Activated T-helper 2 cell treated with anti-CD3 and anti-CD28 coated beads, Interferon-gamma antibody, Interleukin-2, Interleukin-4, amounts not matched to agents 10 μg/mL and 5 μg/mL and 100 μg/mL, durations not matched to agents 14 hours and 24 hours and 36 hours (primary cell): ENCODE results near the gene LENG9. TPM values are rescaled to one million over a fixed set of nuclear protein-coding genes. Genes with fewer than 3 reads are reported as not detected.
"Not testable (repeated sequence)": the region's sequence is repeated elsewhere in the genome, so short reads cannot be mapped to it uniquely, and the experiment has no call there.

Source experiments
- DNase-seq: peaks from one replicate; pipeline ENCODE4 v3.0.0; 2021; ENCODE audit warnings: low spot score
- H3K27ac Mint-ChIP-seq: one replicate; pipeline ENCODE4 v1.8.0; 2021; ENCODE audit warnings: mixed read lengths
- H3K27me3 Mint-ChIP-seq: one replicate; pipeline ENCODE4 v1.8.0; 2021; ENCODE audit warnings: low read depth, mixed read lengths
- H3K36me3 Mint-ChIP-seq: one replicate; pipeline ENCODE4 v1.8.0; 2021; ENCODE audit warnings: low read depth, mixed read lengths
- H3K4me1 Mint-ChIP-seq: one replicate; pipeline ENCODE4 v1.8.0; 2021; ENCODE audit warnings: low read depth, mixed read lengths
- H3K4me3 Mint-ChIP-seq: one replicate; pipeline ENCODE4 v1.8.0; 2021; ENCODE audit warnings: low read depth, mild to moderate bottlenecking, moderate library complexity, mixed read lengths
- H3K9me3 Mint-ChIP-seq: one replicate; pipeline ENCODE4 v1.8.0; 2021; ENCODE audit warnings: mixed read lengths
- intact Hi-C: fragments of 100-400 bp; cut with micrococcal nuclease; formaldehyde crosslinking; loops from one replicate; pipeline ENCODE4 v1.15.1; 2023
- total RNA-seq: library from RNA; stranded (reverse); gene quantifications from 2 replicates; pipeline ENCODE4 v1.2.3, GENCODE V29; 2022

Gene LENG9
- total RNA-seq, 1 donor from 2014 or later: 8.1 TPM

GRCh38 chr19:54473071-54473891 is 9.7 kb upstream of the LENG9 start, which contains the start of gene CDC42EP5:
TSS of gene CDC42EP5 (minus strand) at chr19:54473296. CDS start at chr19:54465547, 7,749 bp downstream.
- peak within 1 kb of the TSS; percentile 8 for H3K27ac Mint-ChIP-seq
- peaks cover 7% of the 10 kb centered on the region for H3K4me1 Mint-ChIP-seq
- no peaks in the 10 kb centered on the region for H3K9me3 Mint-ChIP-seq
- H3K27me3 Mint-ChIP-seq: peaks cover 44% of the 10 kb centered on the region
- no peaks in the 10 kb centered on the region for H3K36me3 Mint-ChIP-seq
- no peak for DNase-seq
- no peak within 1 kb of the TSS for H3K4me3 Mint-ChIP-seq
- intact Hi-C loops: no loop called here

DNA sequence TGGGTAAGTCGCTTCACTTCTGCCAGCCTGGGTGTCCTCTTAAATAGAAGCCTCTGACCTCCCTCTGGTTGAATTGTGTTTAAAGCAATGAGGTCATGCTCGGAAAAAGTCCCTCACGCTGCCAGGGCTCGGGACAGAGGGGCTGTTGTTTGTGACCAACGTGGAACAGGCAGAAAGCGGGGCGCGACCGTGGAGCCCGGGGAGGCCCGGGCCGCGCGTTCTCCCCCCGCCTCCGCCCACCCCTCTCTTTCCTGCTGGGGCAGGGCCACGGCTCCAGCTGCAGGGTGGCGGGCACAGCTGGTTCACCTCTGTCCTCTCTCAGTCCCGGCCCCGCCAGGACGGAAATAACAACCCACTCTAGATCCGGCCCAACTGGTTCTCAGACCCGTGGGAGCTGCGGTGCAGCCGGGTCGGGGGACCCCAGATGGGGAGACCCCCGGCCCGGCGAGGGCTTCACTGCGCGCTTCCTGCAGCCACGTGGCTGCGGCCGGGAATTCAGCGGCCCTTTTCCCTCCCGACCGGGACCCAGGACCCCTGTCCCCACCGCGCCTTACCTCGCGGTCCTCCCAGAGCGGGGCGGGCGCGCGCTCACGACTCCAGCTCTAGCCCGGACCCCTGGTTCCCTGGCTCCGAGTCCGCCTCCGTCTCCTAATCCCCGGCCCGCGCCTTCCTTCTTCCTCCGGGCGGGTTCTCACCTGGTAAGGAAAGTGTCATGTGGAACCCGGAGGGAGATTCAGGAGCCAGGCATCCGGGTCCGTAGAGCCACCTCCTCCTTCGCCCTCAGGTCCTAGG is 7.6 kb upstream of the LENG9 start:
- no peak overlapping the region for H3K4me3 Mint-ChIP-seq
- H3K27ac Mint-ChIP-seq: no peak overlapping the region
- peaks cover 7% of the 10 kb centered on the region for H3K4me1 Mint-ChIP-seq
- H3K36me3 Mint-ChIP-seq: no peaks in the 10 kb centered on the region
- H3K27me3 Mint-ChIP-seq: peaks cover 41% of the 10 kb centered on the region
- intact Hi-C loops: no loop called here
- DNase-seq: no peak
- H3K9me3 Mint-ChIP-seq: no peaks in the 10 kb centered on the region

GRCh38 chr19:54470276-54470887 is 6.8 kb upstream of the LENG9 start:
- intact Hi-C loops: no loop called here
- no peak overlapping the region for H3K4me3 Mint-ChIP-seq
- no peak overlapping the region for H3K27ac Mint-ChIP-seq
- H3K4me1 Mint-ChIP-seq: peaks cover 10% of the 10 kb centered on the region
- peaks cover 41% of the 10 kb centered on the region for H3K27me3 Mint-ChIP-seq
- no peaks in the 10 kb centered on the region for H3K9me3 Mint-ChIP-seq
- H3K36me3 Mint-ChIP-seq: no peaks in the 10 kb centered on the region
- DNase-seq: no peak

- Mint-ChIP-seq H3K27me3 (peaks cover 43% of the 10 kb centered on the region), H3K4me3 (no peak overlapping the region), H3K9me3 (no peaks in the 10 kb centered on the region), H3K36me3 (no peaks in the 10 kb centered on the region), H3K27ac (no peak overlapping the region), H3K4me1 (peaks cover 12% of the 10 kb centered on the region)
- intact Hi-C loops: loop anchor here (10.0 kb wide), 1 partner anchor 615 kb away; no protein-coding TSS in a partner anchor
- no peak for DNase-seq
These were observed 5.9 kb upstream of the LENG9 start for GRCh38 chr19:54469496-54469934.

DNA sequence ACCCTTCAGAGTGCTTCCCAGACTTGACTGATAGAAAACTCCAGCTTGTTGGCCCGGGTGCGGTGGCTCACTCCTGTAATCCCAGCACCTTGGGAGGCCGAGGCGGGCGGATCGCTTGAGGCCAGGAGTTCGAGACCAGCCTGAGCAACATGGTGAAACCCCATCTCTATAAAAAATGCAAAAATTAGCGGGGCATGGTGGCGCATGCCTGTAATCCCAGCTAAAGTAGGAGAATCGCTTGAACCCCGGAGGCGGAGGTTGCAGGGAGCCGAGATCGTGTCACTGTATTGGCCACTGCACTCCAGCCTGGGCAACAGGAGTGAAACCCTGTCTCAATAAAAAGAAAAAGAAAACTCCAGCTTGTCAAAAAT is 2.5 kb upstream of the LENG9 start:
- intact Hi-C loops: loop anchor here (10.0 kb wide), 1 partner anchor 619 kb away; no protein-coding TSS in a partner anchor

GRCh38 chr19:54465426-54466109 is 2.0 kb upstream of the LENG9 start:
- peaks cover 29% of the 10 kb centered on the region for H3K27me3 Mint-ChIP-seq
- intact Hi-C loops: loop anchor here (2.0 to 10.0 kb wide), 2 partner anchors 619 to 793 kb away; partner anchors contain the start of gene PPP6R1
- H3K36me3 Mint-ChIP-seq: peaks cover 14% of the 10 kb centered on the region
- peaks cover 9% of the 10 kb centered on the region for H3K4me1 Mint-ChIP-seq
- no peak overlapping the region for H3K27ac Mint-ChIP-seq
- H3K4me3 Mint-ChIP-seq: peak overlapping the region; percentile 60
- no peak for DNase-seq
- no peaks in the 10 kb centered on the region for H3K9me3 Mint-ChIP-seq

More for the DNA sequence above, 2.5 kb upstream of the LENG9 start:
- not testable (repeated sequence) for H3K9me3 Mint-ChIP-seq, DNase-seq, H3K36me3 Mint-ChIP-seq, H3K27ac Mint-ChIP-seq
- Mint-ChIP-seq H3K27me3 (peaks cover 33% of the 10 kb centered on the region), H3K4me1 (peaks cover 12% of the 10 kb centered on the region), H3K4me3 (peak overlapping the region; percentile 60)

GRCh38 chr19:54464630-54465425 is 1.2 kb upstream of the LENG9 start:
- DNase-seq: peak; percentile 80
- H3K4me1 Mint-ChIP-seq: peaks cover 9% of the 10 kb centered on the region
- H3K27ac Mint-ChIP-seq: peak overlapping the region; percentile 92
- H3K4me3 Mint-ChIP-seq: peak overlapping the region; percentile 83
- peaks cover 17% of the 10 kb centered on the region for H3K36me3 Mint-ChIP-seq
- H3K27me3 Mint-ChIP-seq: peaks cover 22% of the 10 kb centered on the region
- H3K9me3 Mint-ChIP-seq: no peaks in the 10 kb centered on the region
- intact Hi-C loops: loop anchor here (1.0 to 10.0 kb wide), 8 partner anchors 16 to 1157 kb away; partner anchors contain the start of genes KMT5C, LENG8, MYADM and NDUFA3

GRCh38 chr19:54464044-54464629 is 559 bp upstream of the LENG9 start:
- Mint-ChIP-seq H3K4me1 (peaks cover 12% of the 10 kb centered on the region), H3K9me3 (no peaks in the 10 kb centered on the region), H3K27me3 (peaks cover 15% of the 10 kb centered on the region), H3K4me3 (peak overlapping the region; percentile 83), H3K27ac (peak overlapping the region; percentile 92), H3K36me3 (peaks cover 23% of the 10 kb centered on the region)
- intact Hi-C loops: loop anchor here (1.0 to 10.0 kb wide), 8 partner anchors 15 to 1158 kb away; partner anchors contain the start of genes KMT5C, LENG8, MYADM and NDUFA3
- peak; percentile 83 for DNase-seq

GRCh38 chr19:54462655-54463530 is 685 bp downstream of the LENG9 start:
- Mint-ChIP-seq H3K27me3 (peaks cover 4% of the 10 kb centered on the region), H3K36me3 (peaks cover 35% of the 10 kb centered on the region), H3K9me3 (no peaks in the 10 kb centered on the region), H3K4me3 (peak overlapping the region; percentile 83), H3K4me1 (peaks cover 12% of the 10 kb centered on the region), H3K27ac (peak overlapping the region; percentile 52)
- DNase-seq: peak; percentile 69
- intact Hi-C loops: loop anchor here (5.0 to 10.0 kb wide), 6 partner anchors 361 to 1159 kb away; partner anchors contain the start of genes KMT5C, MYADM, NDUFA3 and OSCAR

DNA sequence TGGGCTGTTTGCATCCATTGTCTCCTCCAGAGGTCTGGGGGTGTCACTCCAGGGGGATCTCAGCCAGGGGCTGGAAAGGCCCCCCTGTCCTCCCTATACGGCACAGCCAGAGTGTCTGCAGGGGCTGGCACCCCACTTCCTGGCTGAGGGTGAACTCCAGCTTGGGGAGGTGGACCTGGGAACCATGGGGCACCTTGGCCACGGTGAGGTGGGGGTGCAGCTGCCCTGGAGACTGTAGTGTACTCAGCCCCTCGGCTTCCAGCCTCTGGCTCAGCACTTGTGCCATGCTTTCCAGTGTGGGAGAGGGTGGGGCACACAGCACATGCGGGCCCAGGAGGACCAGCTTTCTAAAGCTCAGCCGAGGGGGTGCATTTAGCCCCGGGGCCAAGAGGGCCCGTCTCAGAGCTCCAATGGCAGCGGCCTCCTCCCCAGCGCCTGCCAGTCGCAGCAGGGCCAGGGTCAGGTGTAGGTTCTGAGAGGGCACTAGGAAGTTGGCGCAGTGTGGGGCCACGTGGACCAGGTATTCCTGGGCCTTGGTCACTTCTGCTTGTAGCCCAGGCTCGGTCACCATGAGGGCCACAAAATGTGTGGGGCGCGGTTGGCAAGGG is 1.4 kb downstream of the LENG9 start:
- intact Hi-C loops: loop anchor here (5.0 to 10.0 kb wide), 6 partner anchors 360 to 1160 kb away; partner anchors contain the start of genes KMT5C, MYADM, NDUFA3 and OSCAR
- no peak overlapping the region for H3K27ac Mint-ChIP-seq

More for the DNA sequence above, 1.4 kb downstream of the LENG9 start:
- peaks cover 4% of the 10 kb centered on the region for H3K27me3 Mint-ChIP-seq
- peaks cover 12% of the 10 kb centered on the region for H3K4me1 Mint-ChIP-seq
- DNase-seq: no peak
- peak overlapping the region; percentile 70 for H3K4me3 Mint-ChIP-seq
- H3K36me3 Mint-ChIP-seq: peaks cover 36% of the 10 kb centered on the region
- H3K9me3 Mint-ChIP-seq: no peaks in the 10 kb centered on the region
